HepG2 (cell line): ENCODE results near the gene GAL3ST2. TPM values are rescaled to one million over a fixed set of nuclear protein-coding genes. Genes with fewer than 3 reads are reported as not detected.
A peak's percentile ranks its signal among the peaks of the same experiment; 100 is the strongest.
"Not testable (repeated sequence)": the region's sequence is repeated elsewhere in the genome, so short reads cannot be mapped to it uniquely, and the experiment has no call there.

Source experiments
- ATAC-seq: fragments of 200-7000 bp; cut with Tn5 transposase; 3 replicates; pipeline ENCODE4 v1.9.1; 2020; ENCODE audit warnings: mild to moderate bottlenecking, moderate library complexity
- BruUV-seq: library from RNA; stranded (reverse); fragments of 400-500 nt; replicated peaks from 2 replicates; lab custom pipeline; 2021; lab: Mats Ljungman, UMichigan
- CTCF ChIA-PET: fragments of 300-600 bp; formaldehyde crosslinking; extraction: SDS; loops from one replicate; lab custom pipeline; 2021; ENCODE audit warnings: low total read pairs, inconsistent platforms, low intra/inter-chr PET ratio; lab: Yijun Ruan, JAX
- POLR2A ChIA-PET: fragments of 350-600 bp; sonication (Branson Sonifier 250); formaldehyde crosslinking; loops from one replicate; lab custom pipeline; 2020; ENCODE audit warnings: antibody characterized with exemption, inconsistent platforms; lab: Yijun Ruan, JAX
- DNase-seq: peaks from one replicate; pipeline ENCODE4 v3.0.0-alpha.2; 2015; ENCODE audit warnings: low spot score
- FAIRE-seq: peaks from 3 replicates; lab custom pipeline; 2011; peaks lifted over from hg19 to GRCh38; lab: Jason Lieb, UNC
- H2AFZ ChIP-seq: one replicate; pipeline ENCODE4 v1.6.1; 2011; ENCODE audit warnings: low read length, inconsistent platforms
- H3K27ac ChIP-seq: fragments of 300-600 bp; 3 replicates; pipeline ENCODE4 v1.8.0; 2011; ENCODE audit warnings: mixed run types, mild to moderate bottlenecking, mixed read lengths, low read length, inconsistent platforms; ENCODE audit not compliant: insufficient read depth; ENCODE audit errors: extremely low read length
- H3K27me3 ChIP-seq, 2 experiments: fragments of 200-600 bp in 1 of 2; 2 replicates in 1 of 2; 3 replicates in 1 of 2; pipeline versions ENCODE4 v1.6.0 to v1.8.0; 2011; ENCODE audit warnings: low read length in 2 of 2, mild to moderate bottlenecking in 2 of 2, moderate library complexity in 2 of 2, inconsistent platforms in 1 of 2; ENCODE audit not compliant: insufficient read depth in 2 of 2, control insufficient read depth in 1 of 2
- H3K36me3 ChIP-seq, 2 experiments: fragments of 200-600 bp in 1 of 2; replicated peaks in 1 of 2; 2 replicates in 1 of 2; 3 replicates in 1 of 2; pipeline versions ENCODE4 v1.5.1 to v1.8.0; 2011; ENCODE audit warnings: low read length in 2 of 2, inconsistent platforms in 1 of 2; ENCODE audit not compliant: insufficient read depth in 2 of 2, control insufficient read depth in 1 of 2
- H3K4me1 ChIP-seq: 2 replicates; pipeline ENCODE4 v1.5.1; 2012; ENCODE audit warnings: low read length, inconsistent platforms; ENCODE audit not compliant: insufficient read depth
- H3K4me2 ChIP-seq: 2 replicates; pipeline ENCODE4 v1.6.0; 2011; ENCODE audit warnings: low read depth, low read length, inconsistent platforms
- H3K4me3 ChIP-seq, 3 experiments: fragments of 200-600 bp in 1 of 3; sonication (generic), shearing (Covaris generic) in 1 of 3; replicated peaks in 1 of 3; 2 replicates each; pipeline ENCODE4 v1.5.1; 2011 to 2016; ENCODE audit warnings: low read length in 3 of 3, inconsistent platforms in 2 of 3, low read depth in 2 of 3, mild to moderate bottlenecking in 2 of 3, control low read depth in 1 of 3, mixed read lengths in 1 of 3; ENCODE audit not compliant: insufficient read depth in 1 of 3
- H3K79me2 ChIP-seq: one replicate; pipeline ENCODE4 v1.6.1; 2011; ENCODE audit warnings: low read length, inconsistent platforms; ENCODE audit not compliant: insufficient read depth
- H3K9ac ChIP-seq: 2 replicates; pipeline ENCODE4 v1.6.0; 2011; ENCODE audit warnings: mild to moderate bottlenecking, low read depth, low read length, inconsistent platforms; ENCODE audit not compliant: insufficient read depth
- H3K9me3 ChIP-seq: 2 replicates; pipeline ENCODE4 v1.5.1; 2012; ENCODE audit warnings: mild to moderate bottlenecking, low read length
- H4K20me1 ChIP-seq: 2 replicates; pipeline ENCODE4 v1.6.0; 2011; ENCODE audit warnings: inconsistent platforms, mild to moderate bottlenecking, low read length, moderate library complexity; ENCODE audit not compliant: insufficient read depth
- ESRRA ChIP-seq: sonication (generic); formaldehyde crosslinking; IDR thresholded peaks from 2 replicates; pipeline ENCODE4 v1.5.1; 2020; ENCODE audit warnings: mild to moderate bottlenecking, low read depth, missing genetic modification reagents
- KLF13 ChIP-seq: sonication (generic); formaldehyde crosslinking; IDR thresholded peaks from 2 replicates; pipeline ENCODE4 v1.4.0; 2020; ENCODE audit warnings: mild to moderate bottlenecking, missing genetic modification reagents
- MAFF ChIP-seq: IDR thresholded peaks from 2 replicates; pipeline ENCODE4 v1.6.1; 2011; ENCODE audit warnings: low read depth, low read length, improper control_type of control experiment
- MAFG ChIP-seq: sonication (generic); formaldehyde crosslinking; IDR thresholded peaks from 2 replicates; pipeline ENCODE4 v1.5.1; 2020; ENCODE audit warnings: mild to moderate bottlenecking, missing genetic modification reagents
- MAFK ChIP-seq, 2 experiments: IDR thresholded peaks in 1 of 2; conservative IDR thresholded peaks in 1 of 2; 2 replicates each; pipeline ENCODE4 v1.6.1; 2011; ENCODE audit warnings: improper control_type of control experiment in 2 of 2, low read length in 2 of 2
- NFE2 ChIP-seq: sonication (generic); formaldehyde crosslinking; IDR thresholded peaks from 2 replicates; pipeline ENCODE4 v1.4.0; 2020; ENCODE audit warnings: missing genetic modification reagents
- NFE2L2 ChIP-seq: fragments of 150-350 bp; IDR thresholded peaks from 2 replicates; pipeline ENCODE4 v1.6.1; 2014; ENCODE audit warnings: low read length
- XBP1 ChIP-seq: sonication (generic); formaldehyde crosslinking; IDR thresholded peaks from 2 replicates; pipeline ENCODE4 v1.5.0; 2020; ENCODE audit warnings: missing genetic modification reagents
- ZNF607 ChIP-seq: sonication (generic); formaldehyde crosslinking; IDR thresholded peaks from 2 replicates; pipeline ENCODE4 v1.5.1; 2020; ENCODE audit warnings: missing genetic modification reagents, mild to moderate bottlenecking, borderline replicate concordance
- ZNF616 ChIP-seq: sonication (generic); formaldehyde crosslinking; IDR thresholded peaks from 2 replicates; pipeline ENCODE4 v1.5.0; 2020; ENCODE audit warnings: low read depth, mild to moderate bottlenecking, missing genetic modification reagents
- WGBS: methylation state at CpG from one replicate; pipeline ENCODE4 v1.1.6; 2017; ENCODE audit warnings: low lambda C conversion rate; 5-methylcytosine and 5-hydroxymethylcytosine counted together
- in situ Hi-C: cut with HindIII; loops from 2 replicates; pipeline ENCODE4 v1.10.0; 2017; ENCODE audit warnings: low pct_unique_long_range_greater_than_20kb; ENCODE audit not compliant: extremely low pct_ligation_motif_present
- intact Hi-C: fragments of 100-400 bp; cut with micrococcal nuclease; formaldehyde crosslinking; loops from one replicate; pipeline ENCODE4 v1.10.0; 2022; ENCODE audit not compliant: unreplicated experiment
- polyA plus RNA-seq, 8 experiments: library from polyadenylated mRNA; depleted of rRNA in 3 of 8; stranded (reverse) in 7 of 8; unstranded in 1 of 8; fragments of >200 nt; fragmentation: Illumina TruSeq in 4 of 8; extraction: Trizol in 4 of 8; gene quantifications; 2 replicates each; pipeline versions ENCODE4 v1.2.1 to v1.2.3, GENCODE V29; 2011 to 2016; ENCODE audit warnings: low read depth in 4 of 8, missing spikeins in 1 of 8, mixed read lengths in 1 of 8; ENCODE audit not compliant: insufficient read depth in 1 of 8
- total RNA-seq, 5 experiments: library from RNA; depleted of rRNA; stranded (reverse); fragments of >200 nt; fragmentation: Illumina TruSeq; extraction: Trizol; gene quantifications; 2 replicates each; pipeline ENCODE4 v1.2.3, GENCODE V29; 2016; ENCODE audit warnings: low read depth in 1 of 5
- TF ChIP-seq, protein P1 (sequence below): sonication (generic); formaldehyde crosslinking; conservative IDR thresholded peaks from 2 replicates; pipeline ENCODE4 v1.4.0; 2020; ENCODE audit warnings: missing genetic modification reagents
- TF ChIP-seq, protein P2 (sequence below): sonication (generic); formaldehyde crosslinking; IDR thresholded peaks from 2 replicates; pipeline ENCODE4 v1.8.0; 2022; ENCODE audit warnings: missing genetic modification reagents, mild to moderate bottlenecking, inconsistent platforms, borderline replicate concordance

GAL3ST2 gene
- total and polyA plus RNA-seq, 2 of the 13 experiments (the other 11 are each of a cell fraction or from before 2014, with no cell fraction given), result 0.17 to 0.20 TPM

DNA sequence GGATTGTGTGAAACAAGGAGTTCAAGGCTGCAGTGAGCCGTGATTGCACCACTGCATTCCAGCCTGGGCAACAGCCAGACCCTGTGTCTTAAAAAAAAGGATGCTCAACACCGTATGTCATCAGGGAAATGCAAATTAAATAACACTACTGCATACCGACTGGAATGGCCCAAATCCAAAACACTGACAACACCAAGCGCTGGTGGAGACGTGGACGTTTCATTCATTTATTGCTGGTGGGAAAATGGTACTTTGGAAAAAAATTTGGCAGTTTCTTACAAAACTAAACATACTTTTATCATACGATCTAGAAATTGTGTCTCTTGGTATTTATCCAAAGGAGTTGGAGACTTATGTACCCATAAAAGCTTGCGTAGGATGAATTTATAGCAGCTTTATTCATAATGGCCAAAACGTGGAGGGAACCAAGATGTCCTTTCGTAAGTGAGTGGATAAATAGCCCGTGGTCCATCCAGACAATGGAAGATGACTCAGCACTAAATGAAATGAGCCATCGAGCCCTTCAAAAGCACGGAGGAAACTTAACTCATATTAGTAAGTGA, 56.6 kb downstream of the GAL3ST2 start:
- DNase-seq, result no peak
- intact Hi-C loops, result no loop called here
- in situ Hi-C loops, result no loop called here
- Histone ChIP-seq H3K27me3 (peaks cover 0 to 35% of the 10 kb centered on the region in 2 experiments; a peak in 3 of 5 replicates), H3K36me3 (no peaks in the 10 kb centered on the region), H3K27ac (no peak overlapping the region), H3K4me1 (peaks cover 7% of the 10 kb centered on the region; the same call in 1 of the 2 replicates), H4K20me1 (no peaks in the 10 kb centered on the region), H3K4me3 (no peak overlapping the region), H3K9me3 (peaks cover under 1% of the 10 kb centered on the region; the same call in 1 of the 2 replicates), H2AFZ (no peak overlapping the region), H3K9ac (no peak overlapping the region), H3K4me2 (peak overlapping the region; percentile 29; the same call in 1 of the 2 replicates), H3K79me2 (no peaks in the 10 kb centered on the region)
- CTCF ChIA-PET, result no interaction called here
- no peak for FAIRE-seq
- no TSS peak for BruUV-seq
- POLR2A ChIA-PET, result no interaction called here
- no peak for ATAC-seq
- WGBS, result 40% methylated on average over 13 of the region's 13 CpGs
- TF ChIP-seq ZNF616 (CRISPR knock-in tag) (no peak), ESRRA (no peak), MAFF (peak; percentile 91), ZNF607 (CRISPR knock-in tag) (no peak), NFE2 (CRISPR knock-in tag) (peak; percentile 71; the same call in 1 of the 2 replicates), MAFK (conservative IDR thresholded peaks at IDR 0.05 in 1 of 2, IDR thresholded peaks at IDR 0.05 in 1 of 2; ENCODE audit: low read length in 2 of 2) (peak; percentile 93 to 96), MAFG (0 out of 2 replicates have a peak, but pooled peaks have one; percentile 47), KLF13 (CRISPR knock-in tag) (no peak), NFE2L2 (peak; percentile 98), XBP1 (no peak)
- TF ChIP-seq, protein P1, sequence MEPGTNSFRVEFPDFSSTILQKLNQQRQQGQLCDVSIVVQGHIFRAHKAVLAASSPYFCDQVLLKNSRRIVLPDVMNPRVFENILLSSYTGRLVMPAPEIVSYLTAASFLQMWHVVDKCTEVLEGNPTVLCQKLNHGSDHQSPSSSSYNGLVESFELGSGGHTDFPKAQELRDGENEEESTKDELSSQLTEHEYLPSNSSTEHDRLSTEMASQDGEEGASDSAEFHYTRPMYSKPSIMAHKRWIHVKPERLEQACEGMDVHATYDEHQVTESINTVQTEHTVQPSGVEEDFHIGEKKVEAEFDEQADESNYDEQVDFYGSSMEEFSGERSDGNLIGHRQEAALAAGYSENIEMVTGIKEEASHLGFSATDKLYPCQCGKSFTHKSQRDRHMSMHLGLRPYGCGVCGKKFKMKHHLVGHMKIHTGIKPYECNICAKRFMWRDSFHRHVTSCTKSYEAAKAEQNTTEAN, result no peak
- TF ChIP-seq, protein P2, sequence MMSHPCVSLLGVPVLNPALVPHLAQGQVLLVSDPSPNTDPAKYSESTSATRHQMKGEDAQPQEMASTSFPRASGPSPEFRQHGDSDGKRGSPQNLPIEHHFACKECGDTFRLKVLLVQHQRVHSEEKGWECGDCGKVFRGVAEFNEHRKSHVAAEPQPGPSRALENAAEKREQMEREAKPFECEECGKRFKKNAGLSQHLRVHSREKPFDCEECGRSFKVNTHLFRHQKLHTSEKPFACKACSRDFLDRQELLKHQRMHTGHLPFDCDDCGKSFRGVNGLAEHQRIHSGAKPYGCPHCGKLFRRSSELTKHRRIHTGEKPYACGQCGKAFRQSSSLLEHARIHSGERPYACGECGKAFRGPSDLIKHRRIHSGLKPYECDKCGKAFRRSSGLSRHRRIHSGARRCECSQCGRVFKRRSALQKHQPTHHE (CRISPR knock-in tag), result no peak

DNA sequence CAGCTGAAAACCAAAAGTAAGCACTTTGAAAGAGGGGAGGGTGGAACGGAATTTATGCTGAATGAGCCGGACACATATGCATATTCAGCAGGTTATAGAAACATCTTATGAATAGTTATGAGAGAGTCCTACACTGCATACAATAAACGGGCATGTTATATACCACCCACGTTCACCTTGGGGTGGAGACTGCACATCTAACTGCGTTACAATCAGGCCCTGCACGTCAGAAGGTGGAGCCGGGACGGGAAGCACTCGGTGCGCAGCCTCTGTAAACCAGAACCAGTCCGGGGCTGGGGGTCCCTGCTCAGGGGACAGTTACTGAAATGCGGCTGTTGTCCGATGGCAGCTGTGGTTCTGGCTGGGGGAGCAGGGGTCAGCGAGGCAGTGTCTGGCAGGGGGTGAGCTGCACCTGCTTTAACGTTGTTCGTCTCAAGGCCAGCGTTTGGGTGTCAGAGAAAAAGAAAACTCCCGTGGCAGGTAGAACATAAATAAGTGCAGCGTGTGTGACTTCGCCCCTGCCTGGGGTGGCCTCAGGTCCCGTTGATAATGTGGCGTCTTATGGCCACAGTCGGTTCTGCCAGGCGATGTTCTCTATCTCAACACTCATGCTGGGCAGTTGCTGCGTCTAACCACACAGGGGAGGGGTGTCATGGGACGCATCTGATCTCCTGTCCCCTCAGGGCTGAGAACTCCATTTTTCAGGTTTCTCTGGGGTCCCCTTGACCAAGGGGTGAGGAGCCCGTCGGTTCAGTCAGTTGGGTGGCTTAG, 57.3 kb downstream of the GAL3ST2 start:
- in situ Hi-C loops, intact Hi-C loops, H3K36me3 ChIP-seq, H3K9ac ChIP-seq, DNase-seq, H3K4me3 ChIP-seq, H3K4me1 ChIP-seq, H3K9me3 ChIP-seq, H2AFZ ChIP-seq, H3K79me2 ChIP-seq, H3K27ac ChIP-seq, CTCF ChIA-PET, H4K20me1 ChIP-seq, ATAC-seq, BruUV-seq, FAIRE-seq: not testable (repeated sequence)
- Histone ChIP-seq H3K27me3 (peaks cover 0 to 41% of the 10 kb centered on the region in 2 experiments; a peak in 4 of 5 replicates), H3K4me2 (peak overlapping the region; percentile 29; the same call in 1 of the 2 replicates)
- WGBS, result 76% methylated on average over 20 of the region's 28 CpGs
- POLR2A ChIA-PET, result interaction anchor here (0.9 kb wide), 1 partner anchor 25 kb away, joined by 3 read pairs; the partner anchor contains the start of gene NEU4
